ENCODE results near the gene KCNT1.

KCNT1 gene

DNA sequence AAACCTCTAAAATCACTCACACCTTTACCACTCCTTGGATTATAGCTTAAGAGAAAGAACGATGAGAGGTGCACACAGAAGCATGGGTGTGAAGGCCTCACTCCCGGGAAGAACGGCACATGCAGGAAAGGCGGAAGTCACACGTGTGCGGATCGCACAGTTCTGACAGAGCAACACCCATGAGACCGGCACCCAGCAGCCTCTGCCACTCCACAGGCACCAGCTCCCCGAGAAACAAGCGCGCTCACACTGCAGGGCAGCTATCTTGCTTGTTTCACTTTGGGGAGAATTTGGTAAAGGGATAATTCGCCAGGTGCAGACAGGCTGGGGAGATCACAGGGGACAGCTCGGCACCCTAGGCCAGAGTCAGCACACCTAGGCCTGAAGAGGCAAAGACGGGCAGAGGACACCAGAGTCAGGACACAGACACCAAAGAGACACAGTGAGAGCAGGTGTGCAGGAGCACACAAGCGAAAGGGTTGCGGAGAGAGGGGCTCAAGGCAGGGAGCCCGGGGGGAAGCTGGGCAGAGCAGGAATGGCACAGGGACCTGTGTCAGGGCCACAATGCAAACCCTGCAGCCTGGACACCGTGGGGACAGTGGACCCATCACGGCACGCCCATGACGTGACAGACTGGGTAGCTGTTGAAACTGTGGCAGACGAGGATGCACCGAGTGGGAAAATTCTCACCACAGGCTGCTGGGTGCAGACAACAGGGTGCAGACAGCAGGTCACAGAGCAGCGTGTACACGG lies 123.6 kb downstream of the KCNT1 start:
- DNase-seq, result no peak

DNA sequence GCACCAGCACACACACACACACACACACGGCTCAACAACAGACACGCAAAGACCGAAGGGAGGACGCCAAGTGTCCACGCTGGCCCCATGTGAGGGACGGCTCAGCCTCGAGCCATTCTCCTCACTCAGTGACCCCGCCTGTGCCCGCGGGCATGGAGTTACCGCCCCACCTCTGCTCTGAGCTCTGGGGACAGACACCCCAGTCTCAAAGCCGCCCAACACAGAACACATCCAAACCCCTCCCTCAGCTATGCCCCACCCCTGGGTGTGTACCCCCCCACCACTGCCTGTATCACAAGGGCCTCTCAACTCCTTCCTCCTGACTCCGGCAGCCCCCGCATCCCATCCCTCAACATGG lies 124.2 kb downstream of the KCNT1 start:
- no peak for DNase-seq

DNA sequence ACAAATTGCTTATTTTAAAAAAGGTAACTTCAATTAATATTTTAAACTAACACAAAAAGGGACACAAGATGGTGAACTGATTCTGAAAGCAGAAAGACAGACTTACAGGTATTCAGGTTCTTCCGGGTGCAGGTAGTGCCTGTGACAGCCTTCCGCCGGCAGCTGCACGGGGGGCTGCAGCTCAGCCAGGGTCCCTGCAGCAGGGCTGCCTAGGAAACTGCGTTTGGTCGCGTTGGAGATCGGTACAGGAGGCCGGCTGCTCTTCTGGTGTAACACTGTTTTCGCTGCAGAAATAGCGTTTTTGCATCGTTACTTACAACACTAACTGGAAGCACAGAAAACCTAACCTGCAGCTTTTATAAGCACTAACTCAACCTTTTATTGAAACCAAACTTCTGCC lies 125.3 kb downstream of the KCNT1 start:
- DNase-seq, result no peak

DNA sequence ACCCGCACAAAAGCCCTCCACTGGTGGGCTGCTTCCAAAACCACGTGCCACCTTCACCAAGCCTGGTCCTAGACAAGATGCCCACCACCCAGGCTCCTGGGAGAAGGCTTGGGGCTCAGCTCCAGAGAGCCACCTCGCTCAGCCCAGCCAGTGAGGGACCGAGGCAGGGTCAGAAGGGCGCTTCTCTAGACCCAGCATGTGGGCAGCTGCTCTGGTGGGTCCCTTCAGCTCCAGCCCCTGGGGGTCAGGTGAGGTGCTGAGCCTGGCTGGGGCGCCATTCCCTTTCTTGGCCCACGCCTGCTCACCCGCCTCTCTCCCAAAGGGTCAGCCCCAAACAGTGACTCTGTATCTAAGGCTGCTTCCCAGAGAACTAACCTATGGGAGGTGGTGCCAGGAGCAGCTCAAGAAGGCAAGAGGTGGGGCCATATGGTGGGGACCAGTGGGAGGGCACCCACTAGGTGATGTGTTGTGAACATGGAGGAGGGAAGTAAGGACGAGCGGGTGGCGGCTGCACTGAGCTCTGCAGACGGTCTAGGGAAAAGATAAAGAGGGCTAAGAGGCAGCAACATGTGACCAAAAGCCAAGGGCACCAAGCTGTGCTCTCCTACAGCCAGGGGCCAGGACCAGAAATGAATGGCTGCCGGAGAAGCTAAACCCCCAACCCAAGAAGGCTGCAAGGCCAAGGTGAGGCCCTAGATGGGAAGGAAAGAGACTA lies 126.0 kb downstream of the KCNT1 start:
- DNase-seq, result no peak

DNA sequence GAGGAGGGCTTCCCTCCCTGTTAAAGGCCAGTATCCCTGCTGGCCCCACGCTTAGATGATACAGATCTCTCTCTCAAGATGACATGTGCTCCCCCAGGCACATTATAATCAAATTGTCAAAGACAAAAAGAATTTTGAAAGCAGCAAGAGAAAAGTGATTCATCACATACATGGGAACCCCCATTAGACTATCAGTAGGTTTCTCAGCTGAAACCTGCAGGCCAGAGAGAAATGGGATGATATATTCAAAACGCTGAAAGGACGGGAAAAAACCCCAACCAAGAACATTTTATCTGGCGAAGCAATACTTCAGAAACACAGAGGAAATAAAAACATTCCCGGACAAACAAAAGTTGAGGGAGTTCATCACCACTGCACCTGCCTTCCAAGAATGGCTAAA lies 126.7 kb downstream of the KCNT1 start:
- no peak for DNase-seq

DNA sequence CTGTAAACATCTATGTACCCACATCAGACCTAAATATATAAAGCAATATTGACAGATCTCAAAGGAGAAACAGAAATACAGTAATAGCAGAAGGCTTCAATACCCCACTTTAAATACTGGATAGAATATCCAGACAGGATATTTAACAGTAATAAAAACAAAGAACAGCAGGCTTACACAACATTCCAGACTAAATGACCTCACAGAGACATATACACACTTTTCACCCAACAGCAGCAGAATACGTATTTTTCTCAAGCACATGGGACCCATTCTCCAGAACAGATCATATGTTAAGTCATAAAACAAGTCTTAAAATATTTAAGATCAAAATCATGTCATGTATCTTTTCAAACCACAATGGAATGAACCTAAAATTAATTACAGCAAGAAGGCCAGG lies 128.5 kb downstream of the KCNT1 start:
- DNase-seq, result no peak

DNA sequence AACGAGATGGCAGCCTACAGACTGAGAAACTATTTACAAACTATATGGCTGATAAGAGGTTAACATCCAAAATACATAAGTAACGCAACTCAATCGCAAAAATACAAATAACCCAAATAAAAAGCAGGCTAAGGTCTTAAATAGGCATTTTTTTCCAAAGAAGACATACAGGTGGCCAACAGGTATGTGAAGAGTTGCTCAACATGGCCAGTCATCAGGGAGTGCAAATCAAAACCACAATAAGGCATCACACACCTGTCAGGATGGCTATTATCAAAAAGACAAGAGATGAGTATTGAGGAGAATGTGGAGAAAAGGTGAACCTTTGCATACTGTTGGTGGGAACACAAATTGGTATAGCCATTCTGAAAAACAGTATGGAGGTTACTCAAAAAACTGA lies 131.9 kb downstream of the KCNT1 start:
- no peak for DNase-seq

DNA sequence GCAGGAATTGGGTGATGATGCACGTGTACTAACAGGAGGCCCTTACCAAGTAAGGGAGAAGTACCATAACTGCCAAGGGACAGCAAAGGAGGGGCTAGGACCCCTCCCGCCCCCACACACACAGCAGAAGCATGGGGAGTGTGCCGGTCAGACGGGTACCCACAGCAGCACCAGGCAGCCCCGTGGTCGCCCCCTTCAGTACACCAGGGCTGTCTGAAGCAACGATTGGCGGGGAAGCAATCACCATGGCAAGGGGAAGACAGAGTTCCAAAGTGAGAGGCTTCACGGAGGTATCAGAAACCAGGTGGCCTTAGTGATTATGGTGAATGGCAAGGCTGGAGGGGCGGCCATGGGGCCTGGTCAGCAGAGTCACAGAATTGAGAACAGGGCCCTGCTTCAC lies 133.1 kb downstream of the KCNT1 start:
- no peak for DNase-seq

DNA sequence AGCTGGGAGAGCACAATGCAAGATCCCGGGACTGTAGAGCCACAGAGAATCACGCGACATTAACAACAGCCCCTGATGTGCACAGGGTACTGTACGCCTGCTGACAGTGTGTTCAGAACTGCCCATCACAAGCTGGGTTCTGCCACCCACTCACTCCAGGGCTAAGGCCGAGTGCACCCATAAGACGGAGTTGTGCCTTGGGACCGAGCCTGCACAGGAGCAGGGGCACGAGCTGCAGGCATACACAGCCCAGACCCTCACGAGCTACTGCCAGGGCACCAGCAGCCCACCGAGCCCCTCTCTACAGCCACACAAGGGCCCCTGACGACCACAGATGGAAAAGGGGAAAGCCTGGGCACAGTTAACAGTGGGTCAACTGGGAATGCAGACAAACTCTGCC lies 137.5 kb downstream of the KCNT1 start:
- DNase-seq, result no peak

DNA sequence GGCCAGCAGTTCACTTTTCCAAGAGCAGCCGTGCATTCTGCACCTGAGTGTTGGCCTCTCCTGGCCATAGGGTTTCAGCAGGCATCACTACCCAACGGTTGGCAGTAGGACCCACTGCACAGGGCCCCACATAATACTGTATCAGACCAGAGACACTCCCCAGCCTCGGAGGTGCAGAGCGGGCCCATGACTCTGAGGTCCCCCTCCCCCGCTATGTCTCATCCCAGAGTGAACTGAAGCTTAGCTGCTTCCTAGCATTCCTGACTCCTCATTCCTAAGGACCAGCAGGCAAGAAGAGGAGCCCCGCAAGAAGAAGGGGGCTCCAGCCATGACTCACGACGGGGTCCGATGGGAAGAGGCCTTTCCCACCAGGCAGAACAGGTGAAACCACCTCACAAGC lies 138.1 kb downstream of the KCNT1 start:
- no peak for DNase-seq

DNA sequence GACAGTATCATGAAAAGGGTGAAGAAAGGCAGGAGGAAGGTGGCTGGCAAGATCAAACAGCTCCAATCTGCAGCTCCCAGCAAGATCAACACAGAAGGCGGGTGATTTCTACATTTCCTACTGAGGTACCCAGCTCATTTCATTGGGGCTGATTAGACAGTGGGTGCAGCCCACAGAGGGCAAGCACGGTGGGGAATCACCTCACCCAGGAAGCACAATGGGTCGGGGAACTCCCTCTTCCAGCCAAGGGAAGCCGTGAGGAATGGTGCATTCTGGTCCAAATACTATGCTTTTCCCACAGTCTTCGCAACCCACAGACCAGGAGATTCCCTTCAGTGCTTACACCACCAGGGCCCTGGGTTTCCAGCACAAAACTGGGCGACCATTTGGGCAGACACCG lies 138.6 kb downstream of the KCNT1 start:
- no peak for DNase-seq
